GM06990 (cell line): ENCODE data around the gene FGFRL1.
A peak's percentile ranks its signal among the peaks of the same experiment; 100 is the strongest.

ENCODE experiments used
- DNase-seq: peaks from one replicate; pipeline ENCODE4 v3.0.0-alpha.2; 2011; ENCODE audit not compliant: insufficient read length; ENCODE audit errors: extremely low read depth
- H3K27me3 ChIP-seq: replicated peaks from 2 replicates; pipeline ENCODE4 v1.6.0; 2011; ENCODE audit warnings: low read length; ENCODE audit not compliant: control insufficient read depth, insufficient read depth
- H3K36me3 ChIP-seq: 2 replicates; pipeline ENCODE4 v1.5.1; 2011; ENCODE audit warnings: low read length; ENCODE audit not compliant: control insufficient read depth, insufficient read depth
- H3K4me3 ChIP-seq: replicated peaks from 2 replicates; pipeline ENCODE4 v1.5.1; 2011; ENCODE audit warnings: low read depth, mild to moderate bottlenecking, control low read depth, low read length
- TF ChIP-seq, protein P1 (sequence below): IDR thresholded peaks from 2 replicates; pipeline ENCODE4 v1.5.1; 2011; ENCODE audit warnings: low read length, control low read depth, mild to moderate bottlenecking, inconsistent platforms; ENCODE audit not compliant: insufficient read depth, poor library complexity, severe bottlenecking

FGFRL1 gene

DNA sequence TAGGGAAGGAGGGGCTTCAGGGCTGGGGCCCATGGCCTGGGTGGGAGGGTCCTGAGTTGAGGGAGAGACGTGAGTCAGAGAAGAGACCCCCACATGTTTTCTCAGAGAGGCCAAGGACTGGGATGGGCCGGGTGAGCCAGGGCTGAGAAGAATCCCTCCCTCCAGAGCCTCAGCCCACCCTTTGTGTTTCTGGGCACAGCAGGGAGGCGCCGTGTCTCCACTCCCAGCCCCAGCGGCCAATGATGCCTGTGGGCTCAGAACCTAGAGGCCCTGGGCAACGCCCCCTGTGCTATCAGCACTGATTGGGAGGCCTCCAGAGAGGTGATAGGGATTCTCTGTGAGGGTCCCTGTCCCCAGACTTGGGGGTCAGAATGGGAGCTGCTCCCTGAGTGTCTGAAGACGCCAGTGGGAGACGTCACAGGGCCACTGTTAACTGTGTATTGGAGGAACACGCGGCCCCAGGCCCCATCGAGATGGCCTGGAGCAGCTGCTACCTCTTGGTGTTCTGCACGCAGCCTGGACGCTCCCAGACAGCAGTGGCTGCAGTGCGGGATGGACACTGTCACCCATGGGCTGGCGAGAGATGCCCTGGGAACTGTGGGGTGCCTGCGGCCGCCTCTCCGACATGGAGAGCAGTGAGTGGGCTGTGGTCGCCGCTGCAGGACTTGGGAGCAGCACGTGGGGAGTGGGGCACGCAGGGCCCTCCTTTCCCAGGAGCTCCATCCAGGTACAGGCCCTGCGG is 8.5 kb downstream of the FGFRL1 start:
- TF ChIP-seq, protein P1, sequence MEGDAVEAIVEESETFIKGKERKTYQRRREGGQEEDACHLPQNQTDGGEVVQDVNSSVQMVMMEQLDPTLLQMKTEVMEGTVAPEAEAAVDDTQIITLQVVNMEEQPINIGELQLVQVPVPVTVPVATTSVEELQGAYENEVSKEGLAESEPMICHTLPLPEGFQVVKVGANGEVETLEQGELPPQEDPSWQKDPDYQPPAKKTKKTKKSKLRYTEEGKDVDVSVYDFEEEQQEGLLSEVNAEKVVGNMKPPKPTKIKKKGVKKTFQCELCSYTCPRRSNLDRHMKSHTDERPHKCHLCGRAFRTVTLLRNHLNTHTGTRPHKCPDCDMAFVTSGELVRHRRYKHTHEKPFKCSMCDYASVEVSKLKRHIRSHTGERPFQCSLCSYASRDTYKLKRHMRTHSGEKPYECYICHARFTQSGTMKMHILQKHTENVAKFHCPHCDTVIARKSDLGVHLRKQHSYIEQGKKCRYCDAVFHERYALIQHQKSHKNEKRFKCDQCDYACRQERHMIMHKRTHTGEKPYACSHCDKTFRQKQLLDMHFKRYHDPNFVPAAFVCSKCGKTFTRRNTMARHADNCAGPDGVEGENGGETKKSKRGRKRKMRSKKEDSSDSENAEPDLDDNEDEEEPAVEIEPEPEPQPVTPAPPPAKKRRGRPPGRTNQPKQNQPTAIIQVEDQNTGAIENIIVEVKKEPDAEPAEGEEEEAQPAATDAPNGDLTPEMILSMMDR, result no peak
- Histone ChIP-seq H3K36me3 (no peaks in the 10 kb centered on the region), H3K27me3 (no peaks in the 10 kb centered on the region), H3K4me3 (no peak overlapping the region)
- no peak for DNase-seq

DNA sequence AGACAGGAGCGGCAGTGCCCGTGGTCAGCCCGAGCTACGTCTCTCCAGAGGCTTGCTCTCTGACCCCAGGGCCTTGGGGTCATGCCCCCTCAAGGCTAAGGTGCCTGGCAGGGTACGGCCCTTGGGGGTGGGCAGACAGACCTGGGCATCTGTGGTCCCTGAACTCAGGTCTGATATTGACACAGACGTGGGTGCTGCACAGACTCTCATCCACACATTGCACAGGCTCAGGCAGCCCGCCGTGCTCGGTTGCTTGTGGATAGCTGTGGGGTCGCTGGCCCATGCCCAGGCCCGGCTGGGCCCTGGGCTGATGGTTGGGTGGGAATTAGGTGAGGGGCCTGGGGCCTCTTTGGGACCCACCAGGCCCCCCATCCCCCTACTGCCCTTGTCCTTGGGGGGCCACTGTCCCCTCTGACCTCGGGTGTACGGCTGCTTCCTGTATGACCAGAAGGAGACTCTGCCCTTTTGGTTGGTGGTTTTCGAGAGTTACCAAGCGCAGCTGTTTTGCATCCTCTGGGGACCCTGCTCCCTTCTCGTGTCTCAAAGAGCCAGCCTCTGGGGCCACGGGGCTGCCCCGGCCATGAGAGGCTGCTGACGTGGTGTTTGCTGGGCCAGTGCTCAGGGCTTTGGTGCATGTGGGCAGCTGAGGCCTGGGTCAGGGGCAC is 10.1 kb downstream of the FGFRL1 start:
- TF ChIP-seq, protein P1, result no peak
- Histone ChIP-seq H3K36me3 (no peaks in the 10 kb centered on the region), H3K4me3 (no peak overlapping the region), H3K27me3 (no peaks in the 10 kb centered on the region)
- peak; percentile 45 for DNase-seq

DNA sequence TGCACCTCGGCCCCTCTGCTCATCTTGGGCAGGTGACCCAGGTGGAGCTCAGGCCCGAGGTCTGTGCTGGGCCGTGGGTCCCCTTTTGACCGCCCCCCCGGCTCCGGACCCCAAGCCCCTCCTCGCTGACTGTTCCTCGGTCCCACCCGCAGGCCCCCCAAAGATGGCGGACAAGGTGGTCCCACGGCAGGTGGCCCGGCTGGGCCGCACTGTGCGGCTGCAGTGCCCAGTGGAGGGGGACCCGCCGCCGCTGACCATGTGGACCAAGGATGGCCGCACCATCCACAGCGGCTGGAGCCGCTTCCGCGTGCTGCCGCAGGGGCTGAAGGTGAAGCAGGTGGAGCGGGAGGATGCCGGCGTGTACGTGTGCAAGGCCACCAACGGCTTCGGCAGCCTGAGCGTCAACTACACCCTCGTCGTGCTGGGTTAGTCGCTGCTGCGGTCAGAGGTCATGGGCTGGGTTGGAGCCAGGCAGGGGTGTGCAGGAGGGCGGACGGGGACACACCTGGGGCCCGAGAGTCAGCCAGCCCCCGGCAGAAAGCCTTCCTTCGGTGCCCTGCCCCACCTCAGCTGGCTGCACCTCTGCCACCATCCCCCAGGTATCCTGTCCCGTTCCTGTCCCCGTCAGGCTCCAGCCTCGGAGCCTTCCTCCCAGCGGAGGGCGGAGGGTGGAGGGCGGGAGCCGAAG is 10.8 kb downstream of the FGFRL1 start:
- Histone ChIP-seq H3K36me3 (no peaks in the 10 kb centered on the region), H3K4me3 (no peak overlapping the region), H3K27me3 (no peaks in the 10 kb centered on the region)
- no peak for DNase-seq
- TF ChIP-seq, protein P1, result no peak

DNA sequence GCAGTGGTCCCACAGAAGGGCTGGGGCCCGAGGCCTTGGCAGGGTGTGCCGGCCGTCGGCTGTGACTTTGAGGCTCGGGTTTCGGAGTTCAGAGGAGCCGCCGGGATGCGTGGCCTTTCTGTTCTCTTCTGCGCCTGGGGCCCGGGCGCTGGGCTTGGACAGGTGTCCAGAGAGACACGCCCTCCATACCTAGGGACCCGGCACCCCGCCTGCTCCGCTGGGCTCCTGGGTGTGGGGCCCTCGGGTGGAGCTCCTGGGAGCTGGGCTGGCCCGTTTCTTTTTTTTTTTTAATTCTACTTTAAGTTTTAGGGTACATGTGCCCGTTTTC is 11.3 kb downstream of the FGFRL1 start:
- no peaks in the 10 kb centered on the region for H3K36me3 ChIP-seq
- no peak overlapping the region for H3K4me3 ChIP-seq
- no peaks in the 10 kb centered on the region for H3K27me3 ChIP-seq
- no peak for DNase-seq
- TF ChIP-seq, protein P1, result no peak

DNA sequence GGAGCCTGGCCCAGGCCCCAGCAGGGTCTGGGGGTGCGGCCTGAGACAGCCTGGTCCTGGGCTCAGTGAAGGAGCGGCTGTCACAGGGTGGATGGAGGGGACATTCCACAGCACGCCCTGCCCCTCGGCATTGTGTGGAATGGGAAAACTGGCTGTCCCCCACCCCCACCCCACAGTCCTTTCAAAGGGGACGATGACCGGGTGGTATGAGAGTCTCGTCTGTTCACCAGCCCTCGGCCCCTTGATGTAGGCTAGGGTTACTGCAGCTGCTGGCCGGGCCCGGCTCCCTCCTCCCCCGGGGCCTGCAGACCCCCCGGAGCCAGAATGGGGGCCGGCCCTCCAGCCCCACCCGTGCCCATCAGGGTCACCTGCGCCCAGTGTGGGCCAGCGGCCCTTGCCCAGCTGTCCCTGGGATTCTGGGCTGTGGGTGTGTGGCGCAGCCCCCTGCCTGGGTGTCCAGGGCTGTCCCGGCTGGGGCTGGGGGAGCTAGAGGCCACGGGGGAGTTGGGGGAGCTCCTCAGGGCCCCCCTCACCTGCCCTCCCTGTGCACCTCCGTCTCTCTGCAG is 11.7 kb downstream of the FGFRL1 start:
- no peaks in the 10 kb centered on the region for H3K36me3 ChIP-seq
- H3K4me3 ChIP-seq, result no peak overlapping the region
- TF ChIP-seq, protein P1, result no peak
- H3K27me3 ChIP-seq, result no peaks in the 10 kb centered on the region
- no peak for DNase-seq
